ENCODE measurements around the gene ZBTB7C. TPM values are rescaled to one million over a fixed set of nuclear protein-coding genes. Genes with fewer than 3 reads are reported as not detected.

ZBTB7C gene
- total RNA-seq, 1 experiment from 2014 or later, result 0.33 TPM

- H3K56ac ChIP-seq (ENCODE audit: insufficient read length, low read depth, low read length), result no peak overlapping the region
- no peak overlapping the region for H2BK15ac ChIP-seq (ENCODE audit: low read depth, low read length)
- Mint-ChIP-seq H3K9me3 (peaks cover 0 to 9% of the 10 kb centered on the region in 2 experiments; a peak in 3 of 5 replicates), H3K4me3 (no peak overlapping the region), H3K27ac (no peak overlapping the region), H3K4me1 (no peaks in the 10 kb centered on the region; a peak in 1 of 4 replicates), H3K36me3 (ENCODE audit: insufficient read depth in 1 of 3, low read depth in 3 of 3) (peaks cover 0 to 3% (median 0%) of the 10 kb centered on the region in 3 experiments; a peak in 1 of 7 replicates), H3K27me3 (ENCODE audit: low read depth) (peaks cover 20% of the 10 kb centered on the region)
- no peak overlapping the region for H3T11ph ChIP-seq (ENCODE audit: low read length)
- DNase-seq, result no peak
- no peaks in the 10 kb centered on the region for H3K23me2 ChIP-seq (ENCODE audit: insufficient read length, low read depth, low read length, poor library complexity, severe bottlenecking)
- H4K8ac ChIP-seq (replicated peaks; ENCODE audit: insufficient read length, low read depth, low read length), result no peak overlapping the region
- H2BK120ac ChIP-seq (ENCODE audit: low read depth, low read length, poor library complexity, severe bottlenecking), result no peak overlapping the region
- no peaks in the 10 kb centered on the region for H3K79me2 ChIP-seq (ENCODE audit: insufficient read depth, low read length)
- TF ChIP-seq CTCF (conservative IDR thresholded peaks at IDR 0.05), result no peak
- no peak overlapping the region for H2BK12ac ChIP-seq (ENCODE audit: insufficient read length, low read depth, low read length)
- H3K27ac ChIP-seq (ENCODE audit: insufficient read length, low read depth, low read length), result no peak overlapping the region
- H2AK5ac ChIP-seq (ENCODE audit: insufficient read length, low read length), result no peak overlapping the region
- no peaks in the 10 kb centered on the region for H3K4me1 ChIP-seq (ENCODE audit: insufficient read depth, low read length)
- H3K79me1 ChIP-seq (ENCODE audit: insufficient read depth, low read depth, low read length, poor library complexity, severe bottlenecking), result no peaks in the 10 kb centered on the region
- no peak overlapping the region for H3K9ac ChIP-seq (ENCODE audit: extremely low read depth, insufficient read length, low read length)
- no peaks in the 10 kb centered on the region for H4K20me1 ChIP-seq (ENCODE audit: control insufficient read depth, insufficient read depth, insufficient read length)
- H3K4ac ChIP-seq (ENCODE audit: low read depth, low read length), result no peak overlapping the region
- H3K23ac ChIP-seq (ENCODE audit: insufficient read length, low read depth, low read length), result no peak overlapping the region
- no peak overlapping the region for H2AFZ ChIP-seq (ENCODE audit: low read length)
- H4K91ac ChIP-seq (ENCODE audit: insufficient read length, low read depth, low read length), result no peak overlapping the region
- no peak overlapping the region for H2BK20ac ChIP-seq (ENCODE audit: low read depth, low read length, poor library complexity, severe bottlenecking)
- no peaks in the 10 kb centered on the region for H3K9me3 ChIP-seq (ENCODE audit: control insufficient read depth, low read depth, low read length)
- H4K5ac ChIP-seq (ENCODE audit: insufficient read length, low read depth, low read length), result no peak overlapping the region
- H3K27me3 ChIP-seq (ENCODE audit: insufficient read depth, low read length), result no peaks in the 10 kb centered on the region
- H2BK5ac ChIP-seq (ENCODE audit: insufficient read length, low read length), result no peak overlapping the region
- no peak overlapping the region for H3K18ac ChIP-seq (ENCODE audit: insufficient read length, low read depth, low read length)
- H3K4me2 ChIP-seq (ENCODE audit: insufficient read depth, insufficient read length, low read length), result no peak overlapping the region
- WGBS (ENCODE audit: extremely low coverage, insufficient read length, low lambda C conversion rate), result no CpG with 5 or more reads among the region's 3 CpGs
- H3K14ac ChIP-seq (ENCODE audit: insufficient read depth, low read length), result no peak overlapping the region
These were observed 366.0 kb downstream of the ZBTB7C start for GRCh38 chr18:48043166-48043565.

Data from H9 (cell line).